Epithelial cell of esophagus (primary cell): ENCODE data around the gene ZCCHC7.
"Not testable (repeated sequence)": the region's sequence is repeated elsewhere in the genome, so short reads cannot be mapped to it uniquely, and the experiment has no call there.

Source experiments
- DNase-seq: peaks from one replicate; pipeline ENCODE4 v3.0.0; 2010; ENCODE audit warnings: low read depth
- H3K4me3 ChIP-seq: 2 replicates; pipeline ENCODE4 v1.5.1; 2011; ENCODE audit warnings: mild to moderate bottlenecking, low read length, control low read depth
- CTCF ChIP-seq: IDR thresholded peaks from 2 replicates; pipeline ENCODE4 v1.5.1; 2011; ENCODE audit warnings: low read depth, mild to moderate bottlenecking, low read length, control low read depth, inconsistent platforms; ENCODE audit not compliant: insufficient read depth; ENCODE audit errors: missing control alignments

ZCCHC7 gene

DNA sequence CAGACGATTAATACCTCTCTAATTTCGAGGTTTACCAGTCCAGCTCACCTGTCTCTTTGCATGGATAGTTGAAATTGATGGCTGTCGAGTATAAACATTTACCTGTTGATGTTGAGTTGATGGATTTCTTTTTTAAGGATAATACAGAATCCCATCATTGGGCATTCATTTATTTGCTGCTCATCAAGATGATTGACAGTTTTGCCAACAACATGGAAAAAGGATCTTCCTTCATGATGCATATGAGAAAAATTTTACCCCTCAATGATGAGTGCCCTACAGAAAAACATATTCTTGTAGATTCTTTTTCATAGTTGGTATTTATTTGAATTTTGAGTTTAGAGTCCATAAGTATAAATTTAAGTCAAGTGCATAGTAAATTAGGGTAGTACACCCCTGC lies 59.2 kb downstream of the ZCCHC7 start:
- no peak overlapping the region for H3K4me3 ChIP-seq
- TF ChIP-seq CTCF: no peak
- no peak for DNase-seq

DNA sequence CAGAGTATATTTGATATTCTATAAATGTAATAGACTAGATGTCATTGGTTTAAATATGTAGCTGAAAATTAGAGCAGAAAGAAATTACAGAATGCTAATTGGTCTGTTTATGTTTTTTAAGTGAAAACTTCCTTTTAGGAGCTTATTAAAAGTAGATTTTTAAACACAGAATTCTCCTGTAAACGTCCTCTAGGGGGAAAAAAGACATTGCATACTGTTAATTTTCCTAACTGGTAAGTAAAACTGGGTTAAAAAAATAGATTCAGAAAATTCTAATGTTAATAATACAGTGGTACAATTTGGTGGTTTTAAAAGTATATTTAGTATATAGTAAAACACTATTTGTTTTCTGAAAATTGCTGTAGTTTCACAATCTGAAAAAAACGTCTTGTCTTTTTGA lies 59.8 kb downstream of the ZCCHC7 start:
- no peak overlapping the region for H3K4me3 ChIP-seq
- TF ChIP-seq CTCF: no peak

DNA sequence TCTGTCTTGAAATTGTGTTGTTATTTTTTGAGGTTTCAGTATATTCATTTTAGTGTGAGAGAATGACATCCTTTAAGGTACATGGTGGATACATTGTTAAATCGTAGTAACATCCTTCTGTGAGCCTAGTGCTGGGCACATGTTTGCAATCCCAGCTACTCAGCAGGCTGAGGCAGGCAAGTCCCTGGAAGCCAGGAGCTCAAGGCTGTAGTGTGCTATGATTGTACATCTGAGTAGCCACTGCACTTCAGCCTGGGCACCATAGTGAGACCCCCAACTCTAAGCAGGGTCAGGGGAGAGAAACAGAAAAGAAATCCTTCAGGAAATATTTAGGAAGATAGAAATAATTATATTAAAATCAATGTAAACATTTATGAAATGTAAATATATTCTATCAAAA lies 62.3 kb downstream of the ZCCHC7 start:
- DNase-seq: no peak
- no peak for TF ChIP-seq CTCF
- no peak overlapping the region for H3K4me3 ChIP-seq

More for the DNA sequence above, 59.8 kb downstream of the ZCCHC7 start:
- no peak for DNase-seq

DNA sequence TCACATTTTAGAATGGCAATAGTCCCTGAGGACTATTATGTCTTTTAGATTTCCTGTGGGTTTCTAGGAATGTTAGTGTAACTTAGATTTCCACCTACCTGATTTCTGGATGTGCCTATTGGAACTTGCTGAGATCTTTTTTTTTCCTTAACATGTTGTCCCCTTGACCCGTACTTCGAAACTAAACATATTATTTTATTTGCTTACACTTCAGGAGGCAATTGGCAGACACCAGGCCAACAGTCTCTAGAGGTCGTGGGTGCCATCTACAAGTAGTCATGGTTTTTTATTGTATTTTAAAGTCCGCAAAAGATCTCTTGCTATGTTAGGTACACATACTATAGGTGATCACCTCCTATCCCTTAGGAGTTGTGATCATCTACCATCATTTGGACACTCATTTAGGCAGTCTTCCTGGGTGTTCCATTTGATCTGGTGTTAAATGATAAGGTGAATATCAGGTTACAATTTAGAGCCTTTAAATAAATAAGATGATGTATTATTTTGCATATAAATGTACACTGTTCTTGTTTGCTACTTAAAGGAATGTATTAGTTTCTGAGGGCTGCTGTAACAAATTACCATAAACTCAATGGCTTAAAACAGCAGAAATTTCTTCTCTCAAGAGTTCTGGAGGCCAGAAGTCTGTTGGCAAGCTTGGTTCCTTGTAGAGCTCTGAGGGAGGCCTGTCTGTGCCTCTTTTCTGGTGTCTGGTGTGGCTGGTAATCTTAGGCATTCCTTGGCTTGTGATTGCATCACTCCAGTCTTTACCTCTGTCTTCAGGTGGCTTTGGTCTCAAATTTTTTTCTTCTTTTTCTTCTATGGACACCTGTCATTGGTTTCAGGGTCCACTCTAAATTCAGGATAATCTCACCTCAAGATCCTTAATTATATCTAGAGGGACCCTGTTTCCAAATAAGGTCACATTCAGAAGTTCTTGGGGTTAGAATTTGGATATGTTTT lies 64.8 kb downstream of the ZCCHC7 start:
- no peak for DNase-seq
- no peak for TF ChIP-seq CTCF
- H3K4me3 ChIP-seq: no peak overlapping the region

DNA sequence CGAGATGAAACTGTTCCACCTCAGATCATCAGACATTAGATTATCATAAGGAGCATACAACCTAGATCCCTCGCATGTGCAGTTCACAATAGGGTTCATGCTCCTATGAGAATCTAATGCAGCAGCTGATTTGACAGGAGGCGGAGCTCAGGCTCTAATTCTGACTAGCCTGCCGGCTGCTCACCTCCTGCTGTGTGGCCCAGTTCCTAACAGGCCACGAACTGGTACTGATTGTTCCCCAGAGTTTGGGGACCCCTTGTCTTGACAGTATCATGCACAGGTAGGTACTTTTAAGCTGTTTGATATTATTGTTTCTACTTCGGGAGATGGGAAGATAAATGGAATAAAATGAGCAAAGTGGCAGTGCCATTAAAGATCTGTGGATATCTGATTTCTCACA lies 66.9 kb downstream of the ZCCHC7 start:
- H3K4me3 ChIP-seq: no peak overlapping the region
- no peak for DNase-seq
- TF ChIP-seq CTCF: no peak

DNA sequence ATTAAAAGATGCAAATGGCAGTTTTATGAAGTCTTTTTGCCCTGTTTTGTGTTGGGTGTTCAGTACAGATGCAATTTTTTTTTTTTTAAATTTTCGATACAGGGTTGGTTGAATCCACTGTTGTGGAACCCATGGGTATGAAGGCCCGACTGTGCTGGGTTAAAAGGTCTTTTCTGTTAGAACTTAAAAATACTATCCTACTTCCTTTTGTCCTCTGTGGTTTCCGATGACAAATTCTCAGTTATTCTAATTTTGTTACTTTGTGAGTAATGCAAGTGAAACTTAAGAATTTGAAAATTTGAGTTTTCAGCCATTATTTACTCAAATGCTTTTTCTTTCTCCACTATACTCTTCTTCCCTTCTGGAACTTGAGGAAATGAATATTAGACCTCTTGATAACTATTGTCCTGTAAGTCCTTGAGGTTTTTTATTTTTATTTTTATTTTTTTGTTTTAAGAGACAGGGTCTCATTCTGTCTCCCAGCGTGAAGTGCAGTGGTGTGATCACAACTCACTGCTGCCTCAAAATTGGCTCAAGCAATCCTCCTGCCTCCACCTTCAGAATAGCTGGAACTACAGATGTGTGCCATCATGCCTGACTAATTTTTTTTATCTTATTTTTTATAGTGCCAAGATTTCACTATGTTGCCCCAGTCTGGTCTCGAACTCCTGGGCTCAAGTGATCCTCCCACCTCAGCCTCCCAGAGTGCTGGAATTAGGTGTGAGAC lies 67.5 kb downstream of the ZCCHC7 start:
- no peak overlapping the region for H3K4me3 ChIP-seq
- no peak for TF ChIP-seq CTCF
- no peak for DNase-seq

- DNase-seq, H3K4me3 ChIP-seq: not testable (repeated sequence)
Measured at GRCh38 chr9:37190739-37191138, 70.4 kb downstream of the ZCCHC7 start.
